ENCODE results near the gene CAMK2A.

DNA sequence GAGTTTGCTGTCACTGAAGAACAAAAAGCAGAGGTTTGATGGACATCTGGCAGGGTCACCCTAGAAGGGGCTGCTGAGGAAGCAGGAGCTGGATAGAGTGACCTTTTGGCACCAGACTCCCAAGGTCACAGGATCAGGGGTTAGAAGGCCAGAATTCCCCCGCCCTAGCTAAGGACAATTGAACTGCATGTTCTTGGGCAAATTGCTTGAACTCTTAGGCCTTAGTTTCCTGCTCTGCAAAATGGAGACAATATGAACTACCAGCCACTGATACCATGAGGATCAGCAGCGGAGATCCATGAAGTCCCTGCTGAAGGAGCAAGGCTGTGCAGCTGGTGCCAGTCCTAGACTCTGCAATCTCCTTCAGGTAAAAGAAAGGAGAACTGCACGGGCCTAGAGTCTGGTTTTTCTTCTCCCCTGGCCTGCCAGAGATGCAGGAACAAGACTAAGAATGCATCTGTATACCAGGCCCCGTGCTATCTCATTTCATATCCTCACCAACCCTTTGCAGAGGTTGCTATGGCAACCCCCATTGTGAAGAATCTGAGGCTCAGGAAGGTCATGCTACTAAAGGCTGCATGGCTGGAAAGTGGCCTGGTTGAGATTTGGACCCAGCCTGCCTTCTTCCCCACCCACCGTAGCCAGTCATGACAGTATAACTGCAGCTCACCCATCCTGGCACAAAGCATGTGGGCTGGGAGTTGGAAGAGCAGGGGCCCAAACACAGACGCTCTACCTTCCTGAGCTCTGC, 33.7 kb downstream of the CAMK2A start:
- TF ChIP-seq, protein P1, sequence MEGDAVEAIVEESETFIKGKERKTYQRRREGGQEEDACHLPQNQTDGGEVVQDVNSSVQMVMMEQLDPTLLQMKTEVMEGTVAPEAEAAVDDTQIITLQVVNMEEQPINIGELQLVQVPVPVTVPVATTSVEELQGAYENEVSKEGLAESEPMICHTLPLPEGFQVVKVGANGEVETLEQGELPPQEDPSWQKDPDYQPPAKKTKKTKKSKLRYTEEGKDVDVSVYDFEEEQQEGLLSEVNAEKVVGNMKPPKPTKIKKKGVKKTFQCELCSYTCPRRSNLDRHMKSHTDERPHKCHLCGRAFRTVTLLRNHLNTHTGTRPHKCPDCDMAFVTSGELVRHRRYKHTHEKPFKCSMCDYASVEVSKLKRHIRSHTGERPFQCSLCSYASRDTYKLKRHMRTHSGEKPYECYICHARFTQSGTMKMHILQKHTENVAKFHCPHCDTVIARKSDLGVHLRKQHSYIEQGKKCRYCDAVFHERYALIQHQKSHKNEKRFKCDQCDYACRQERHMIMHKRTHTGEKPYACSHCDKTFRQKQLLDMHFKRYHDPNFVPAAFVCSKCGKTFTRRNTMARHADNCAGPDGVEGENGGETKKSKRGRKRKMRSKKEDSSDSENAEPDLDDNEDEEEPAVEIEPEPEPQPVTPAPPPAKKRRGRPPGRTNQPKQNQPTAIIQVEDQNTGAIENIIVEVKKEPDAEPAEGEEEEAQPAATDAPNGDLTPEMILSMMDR (conservative IDR thresholded peaks at IDR 0.05 in 1 of 2, IDR thresholded peaks at IDR 0.05 in 1 of 2; ENCODE audit: low read depth in 1 of 2, low read length in 2 of 2): no peak
- TF ChIP-seq EZH2 (IDR thresholded peaks at IDR 0.05; ENCODE audit: low read length, missing control alignments): no peak

Measured in fibroblast of lung (primary cell).